GM19239 (cell line): Measurements from ENCODE around the gene KCTD17.

Experiments used
- DNase-seq: peaks from one replicate; pipeline ENCODE4 v3.0.0; 2011; ENCODE audit warnings: low spot score; ENCODE audit not compliant: insufficient read length
- FAIRE-seq: peaks from 2 replicates; lab custom pipeline; 2011; peaks lifted over from hg19 to GRCh38; lab: Jason Lieb, UNC

KCTD17 gene

DNA sequence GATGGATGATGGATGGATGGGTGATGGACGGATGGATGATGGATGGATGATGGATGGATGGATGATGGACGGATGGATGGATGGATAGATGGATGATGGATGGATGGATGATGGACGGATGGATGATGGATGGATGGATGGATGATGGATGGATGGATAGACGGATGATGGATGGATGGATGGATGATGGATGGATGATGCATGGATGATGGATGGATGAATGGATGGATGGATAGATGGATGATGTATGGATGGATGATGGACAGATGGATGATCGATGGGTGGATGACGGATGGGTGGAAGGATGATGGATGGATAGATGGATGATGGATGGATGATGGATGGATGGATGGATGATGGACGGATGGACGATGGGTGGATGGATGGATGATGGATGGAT lies 21.1 kb downstream of the KCTD17 start:
- DNase-seq (no peak), FAIRE-seq (no peak)

DNA sequence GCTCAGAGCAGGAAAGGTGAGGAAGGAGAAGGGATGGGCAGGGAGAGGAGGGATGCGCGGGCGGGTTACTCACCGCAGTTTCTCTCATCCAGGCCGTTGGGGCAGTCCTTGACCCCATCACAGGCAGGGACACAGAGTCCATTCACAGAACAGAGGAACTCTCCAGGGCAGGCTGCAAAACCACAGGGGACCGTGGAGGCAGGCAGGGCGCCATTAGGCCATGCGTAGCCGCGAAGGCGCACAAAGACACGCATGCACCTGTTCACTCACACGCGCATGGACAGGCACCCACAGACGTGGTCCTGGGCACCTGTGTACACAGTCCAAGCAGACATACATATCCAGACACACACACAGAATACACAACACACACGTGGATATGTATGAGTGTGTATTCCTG lies 23.0 kb downstream of the KCTD17 start:
- no peak for DNase-seq
- FAIRE-seq: no peak

DNA sequence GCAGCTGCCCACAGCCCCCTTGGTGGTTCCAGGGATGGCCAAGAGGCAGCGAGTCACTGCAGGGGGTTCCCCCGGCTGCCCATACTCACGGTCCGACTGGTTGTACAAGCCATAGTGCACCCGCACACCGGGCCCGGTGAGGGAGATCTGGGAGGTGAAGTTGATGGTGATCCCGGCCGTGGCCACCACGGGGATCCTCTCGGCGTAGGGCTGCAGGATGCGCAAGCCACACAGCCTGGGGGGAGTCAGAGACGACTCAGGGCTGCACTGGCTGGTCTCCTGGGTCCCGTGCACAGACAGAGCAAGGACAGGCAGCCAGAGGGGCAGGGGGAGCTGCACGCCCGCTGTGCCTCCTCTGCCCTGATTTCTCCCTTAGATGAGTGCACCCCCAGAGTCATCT lies 23.5 kb downstream of the KCTD17 start:
- DNase-seq: no peak
- FAIRE-seq: no peak

DNA sequence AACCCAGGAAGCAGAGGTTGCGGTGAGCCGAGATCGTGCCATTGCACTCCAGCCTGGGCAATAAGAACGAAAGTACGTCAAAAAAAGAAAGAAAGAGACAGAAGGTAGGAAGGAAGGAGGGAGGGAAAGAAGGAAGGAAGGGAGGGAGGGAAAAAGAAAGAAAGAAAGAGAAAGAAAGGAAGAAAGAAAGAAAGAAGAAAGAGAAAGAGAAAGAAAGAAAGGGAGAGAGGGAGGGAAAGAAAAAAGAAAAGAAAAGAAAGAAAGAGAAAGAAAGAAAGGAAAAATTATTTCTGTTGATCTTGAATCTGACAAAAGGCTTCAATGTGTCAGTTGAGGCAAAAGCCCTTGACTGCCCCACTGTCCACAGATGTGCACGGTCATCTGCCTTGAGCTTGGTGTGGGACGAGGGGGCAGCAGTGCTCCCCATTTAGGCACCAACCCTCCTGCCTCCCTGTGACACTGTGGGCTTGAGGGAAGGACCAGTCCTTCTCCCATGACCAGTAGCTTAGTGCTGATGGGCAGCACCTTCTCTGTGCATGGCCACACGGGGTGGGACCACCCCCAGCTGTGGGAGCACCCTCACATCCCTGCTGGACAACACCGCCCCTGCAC lies 24.4 kb downstream of the KCTD17 start:
- DNase-seq: no peak
- FAIRE-seq: no peak

GRCh38 chr22:37077802-37078448 lies 26.4 kb downstream of the KCTD17 start:
- FAIRE-seq: peak; percentile 72

GRCh38 chr22:37079158-37079557 lies 27.6 kb downstream of the KCTD17 start:
- DNase-seq (no peak), FAIRE-seq (no peak)

More at GRCh38 chr22:37077802-37078448, 26.4 kb downstream of the KCTD17 start:
- DNase-seq: peak; percentile 90

DNA sequence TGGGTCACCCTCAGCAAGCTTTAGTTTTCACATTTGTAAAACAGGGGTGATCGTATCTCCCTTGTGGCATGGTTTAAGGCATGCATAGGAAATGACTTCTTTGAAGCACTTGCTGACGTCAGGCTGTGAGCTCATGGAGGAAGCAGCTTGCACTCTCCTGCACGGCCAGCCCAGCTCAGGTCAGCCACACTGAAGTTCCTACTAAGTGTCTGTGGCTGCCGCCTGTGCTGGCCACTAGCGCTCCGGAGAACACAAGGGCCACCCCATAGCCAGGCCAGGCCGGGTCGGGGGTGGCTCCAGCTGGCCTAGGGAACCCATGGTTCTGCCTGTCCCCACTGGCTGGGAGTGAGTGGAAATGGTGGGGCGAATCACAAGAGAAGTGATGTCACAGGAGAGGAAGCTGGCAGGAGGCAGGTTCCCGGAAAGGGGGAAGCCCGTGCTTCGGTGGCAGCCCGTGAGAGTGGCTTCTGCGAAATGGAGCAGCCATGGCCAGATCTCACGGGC lies 28.2 kb downstream of the KCTD17 start:
- FAIRE-seq (no peak), DNase-seq (no peak)

- DNase-seq (no peak), FAIRE-seq (no peak)
These were observed 28.9 kb downstream of the KCTD17 start for GRCh38 chr22:37080438-37080837.

GRCh38 chr22:37080838-37081237 lies 29.3 kb downstream of the KCTD17 start:
- no peak for FAIRE-seq

DNA sequence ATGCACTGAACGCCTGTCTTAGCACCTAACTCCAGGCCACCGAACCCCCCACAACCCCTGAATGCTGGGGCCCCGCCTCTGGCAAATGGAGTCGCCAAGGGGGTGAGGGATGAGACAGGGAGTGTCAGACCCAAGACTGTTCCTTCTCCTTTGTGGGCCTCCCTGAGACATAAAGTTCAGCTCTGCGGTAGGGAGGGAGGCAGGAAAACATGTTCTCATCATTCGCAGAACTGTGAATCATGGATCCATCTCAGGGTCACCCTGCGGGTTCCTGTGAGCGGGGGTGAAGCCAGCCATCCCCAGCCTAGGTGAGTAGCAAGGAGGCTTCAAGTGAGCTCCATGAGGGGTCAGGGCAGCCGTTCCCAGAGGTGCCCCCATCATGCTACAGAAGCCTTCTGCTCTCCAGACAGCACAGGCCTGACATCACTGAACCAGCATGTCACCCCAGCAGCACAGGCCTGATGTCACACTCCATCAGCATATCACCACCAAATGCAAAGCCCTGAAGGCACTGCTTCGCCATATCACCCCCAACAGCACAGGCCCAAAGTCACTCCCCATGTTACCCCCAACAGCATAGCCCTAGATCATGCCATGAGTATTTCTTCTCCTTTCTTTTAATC lies 30.8 kb downstream of the KCTD17 start:
- no peak for DNase-seq
- FAIRE-seq: no peak

More at GRCh38 chr22:37080838-37081237, 29.3 kb downstream of the KCTD17 start:
- no peak for DNase-seq

- no peak for DNase-seq
- no peak for FAIRE-seq
These were observed 32.4 kb downstream of the KCTD17 start for GRCh38 chr22:37083914-37084313.

- no peak for FAIRE-seq
- no peak for DNase-seq
These were observed 32.8 kb downstream of the KCTD17 start for GRCh38 chr22:37084385-37084784.

DNA sequence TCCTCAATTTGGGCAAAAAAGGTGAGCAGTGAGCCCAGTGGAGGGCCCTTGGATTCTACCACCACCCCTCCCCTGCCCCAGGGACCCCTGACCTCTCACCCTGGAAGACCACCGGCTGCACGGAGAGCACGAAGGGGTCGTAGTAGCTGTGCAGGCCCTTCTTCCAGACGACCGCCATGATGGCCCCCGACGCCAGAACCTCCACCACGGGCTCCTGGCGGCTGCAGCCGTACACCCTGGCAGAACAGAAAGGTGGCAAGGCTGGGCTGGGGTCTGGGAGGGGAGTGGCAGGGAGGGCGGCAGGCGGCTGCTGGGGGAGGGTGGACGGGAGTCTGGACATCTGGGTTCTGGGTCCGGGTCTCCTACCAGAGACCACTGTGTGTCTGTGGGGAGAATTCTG lies 34.6 kb downstream of the KCTD17 start:
- DNase-seq (no peak), FAIRE-seq (no peak)

DNA sequence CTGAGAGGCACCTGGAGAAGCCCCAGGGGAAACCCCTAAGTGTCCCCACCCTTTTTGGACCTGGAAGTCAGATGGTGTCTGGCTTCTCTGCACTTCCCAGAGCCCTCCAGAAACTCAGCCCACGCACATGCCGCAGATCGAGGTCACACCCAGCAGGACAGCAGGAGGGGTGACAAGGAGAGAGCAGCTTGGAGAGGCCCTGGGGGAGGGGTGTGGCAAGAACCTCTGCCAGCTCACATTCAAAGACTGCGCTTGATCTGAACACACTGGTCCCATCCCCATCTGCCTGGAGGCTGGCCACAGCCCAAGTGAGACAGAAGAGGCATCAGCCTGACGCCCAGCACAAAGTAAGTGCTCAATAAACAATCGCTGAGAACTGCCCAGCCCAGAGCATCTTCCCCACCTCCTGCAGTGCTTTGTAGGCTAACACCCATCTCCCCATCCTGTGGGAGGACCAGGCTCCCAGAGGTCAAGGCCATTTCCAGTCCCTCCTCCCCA lies 36.6 kb downstream of the KCTD17 start:
- FAIRE-seq (no peak), DNase-seq (no peak)

DNA sequence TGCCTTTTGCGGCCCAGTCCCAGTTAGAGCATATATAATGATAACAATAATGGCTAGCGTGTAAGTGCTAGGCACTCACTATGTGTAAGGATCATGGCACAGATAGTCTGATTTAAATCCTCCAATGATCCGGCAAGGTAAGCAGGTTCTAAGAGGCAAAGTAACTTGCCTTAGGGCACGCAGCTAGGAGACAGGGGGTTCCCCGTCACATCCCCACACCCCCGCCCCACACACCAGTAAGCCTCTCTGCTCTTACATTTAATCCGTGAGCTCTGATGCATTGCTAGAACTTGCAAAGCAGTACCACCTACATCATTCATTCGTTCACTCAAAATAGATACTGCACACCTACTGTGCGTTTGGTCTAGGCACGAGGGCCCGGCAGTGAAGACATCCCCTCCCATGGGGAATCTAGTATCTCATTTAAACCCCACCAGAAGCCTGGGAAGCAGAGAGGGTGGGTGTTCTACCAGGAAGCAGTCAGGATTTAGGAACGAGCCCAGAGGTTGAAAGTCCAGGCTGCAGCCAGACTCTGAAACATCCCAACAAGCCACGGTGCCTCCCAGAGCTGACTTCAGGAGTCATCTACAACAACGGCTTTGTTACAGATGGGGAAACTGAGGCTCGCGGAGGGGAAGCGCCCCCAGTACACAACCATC lies 37.3 kb downstream of the KCTD17 start:
- DNase-seq: no peak
- no peak for FAIRE-seq

GRCh38 chr22:37089434-37089833 lies 37.9 kb downstream of the KCTD17 start:
- DNase-seq: no peak
- no peak for FAIRE-seq

DNA sequence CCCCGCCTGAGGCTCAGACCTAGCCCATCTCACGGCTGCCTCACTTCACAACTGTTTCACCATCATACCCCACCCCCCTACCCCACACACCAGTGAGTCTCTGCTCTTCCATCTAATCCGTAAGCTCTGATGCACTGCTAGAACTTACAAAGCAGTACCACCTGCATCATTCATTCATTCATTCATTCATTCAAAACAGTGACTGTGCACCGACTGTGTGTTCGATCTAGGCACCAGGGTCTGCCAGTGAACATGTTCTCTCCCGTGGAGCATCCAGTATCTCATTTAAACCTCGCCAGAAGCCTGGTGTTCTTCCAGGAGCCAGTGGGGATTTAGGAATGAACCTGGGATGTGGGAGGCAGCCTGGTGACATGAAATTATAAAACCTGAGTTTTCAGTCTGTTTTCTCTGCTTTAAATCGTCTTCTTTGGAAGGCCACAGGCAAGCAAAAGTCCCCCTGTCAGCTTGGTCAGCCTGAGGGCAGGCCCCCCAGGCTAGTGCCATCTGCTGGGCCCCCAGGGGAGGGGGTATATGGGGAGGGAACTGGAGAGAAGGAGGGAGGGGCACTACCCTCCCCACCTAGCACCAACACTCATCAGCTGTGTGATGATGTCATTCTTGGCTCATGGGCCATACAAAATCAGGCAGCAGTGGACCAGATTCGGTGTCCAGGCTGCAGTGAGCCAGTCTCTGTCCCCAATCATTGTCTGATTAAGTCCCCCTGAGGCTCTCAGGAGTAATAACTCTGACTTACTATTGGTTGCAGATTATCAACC lies 39.6 kb downstream of the KCTD17 start:
- no peak for DNase-seq
- no peak for FAIRE-seq

DNA sequence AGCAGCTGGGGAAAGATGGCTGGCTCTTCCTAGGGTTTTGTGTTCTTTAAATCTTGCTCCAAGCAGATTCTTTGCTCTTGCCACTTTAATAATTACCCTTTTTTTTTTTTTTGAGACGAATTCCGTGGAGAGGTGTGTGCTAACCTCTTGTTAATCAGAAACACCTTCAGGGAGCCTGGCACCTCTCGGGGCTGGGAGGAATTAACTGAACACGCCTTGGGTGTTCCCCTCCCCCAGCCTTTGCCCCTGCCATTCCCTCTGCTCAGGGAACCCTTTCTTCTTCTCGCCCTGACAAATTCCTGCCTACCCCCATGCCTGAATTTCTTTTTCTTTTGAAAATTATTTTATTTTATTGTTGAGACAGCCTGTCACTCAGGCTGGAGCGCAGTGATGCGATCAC lies 40.5 kb downstream of the KCTD17 start:
- DNase-seq: no peak

GRCh38 chr22:37092997-37093396 lies 41.5 kb downstream of the KCTD17 start:
- DNase-seq: no peak
- FAIRE-seq: no peak

More for the DNA sequence above, 40.5 kb downstream of the KCTD17 start:
- no peak for FAIRE-seq

GRCh38 chr22:37094239-37094638 lies 42.7 kb downstream of the KCTD17 start:
- FAIRE-seq (no peak), DNase-seq (no peak)
